NOMO-1 treated with dmso at 0.1 percent for 144 hours (cell line): Measurements from ENCODE around the gene U2AF1L4.

Source experiments
- DNase-seq: peaks from one replicate; lab custom pipeline; 2025; ENCODE audit not compliant: unreplicated experiment; lab: John Stamatoyannopoulos, UW

U2AF1L4 gene

GRCh38 chr19:35742121-35742724 lies 3.0 kb downstream of the U2AF1L4 start, which contains the start of gene IGFLR1:
TSS of gene IGFLR1 (minus strand) at chr19:35742452. CDS start at chr19:35741180, 1,272 bp downstream.
- peak; percentile 58 for DNase-seq

DNA sequence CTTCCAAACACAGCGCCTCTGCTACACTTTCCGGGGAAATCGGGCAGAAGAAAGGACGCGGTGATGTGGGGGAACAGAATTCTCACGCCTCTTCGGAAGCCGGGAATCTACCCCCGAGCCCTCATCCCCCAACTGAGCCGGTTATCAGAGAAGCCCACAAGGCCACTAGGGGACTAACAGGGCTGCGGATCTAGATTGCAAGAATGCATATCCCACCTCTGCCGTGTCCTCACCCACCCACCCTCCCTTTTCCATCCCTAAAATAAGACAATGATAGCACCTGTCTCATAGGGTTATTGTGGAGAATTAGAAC lies 4.1 kb downstream of the U2AF1L4 start:
- DNase-seq, result no peak

- peak; percentile 95 for DNase-seq
Measured at GRCh38 chr19:35740423-35741202, 4.6 kb downstream of the U2AF1L4 start.

DNA sequence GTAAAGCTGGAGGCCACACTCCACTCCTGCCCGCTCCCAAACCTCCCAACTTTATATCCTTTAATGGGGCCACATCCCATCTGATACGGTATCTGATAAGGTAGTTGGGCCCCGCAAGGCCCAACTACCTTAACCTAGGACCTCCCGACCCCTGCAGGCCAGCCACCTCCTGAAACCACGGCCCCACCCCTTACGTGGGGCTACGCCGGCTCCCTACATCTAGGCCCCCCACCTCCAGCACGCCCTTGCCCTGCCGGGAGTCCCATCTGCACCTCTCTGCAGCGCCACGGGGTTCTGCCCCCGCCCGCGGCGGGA lies 5.2 kb downstream of the U2AF1L4 start:
- DNase-seq, result no peak

DNA sequence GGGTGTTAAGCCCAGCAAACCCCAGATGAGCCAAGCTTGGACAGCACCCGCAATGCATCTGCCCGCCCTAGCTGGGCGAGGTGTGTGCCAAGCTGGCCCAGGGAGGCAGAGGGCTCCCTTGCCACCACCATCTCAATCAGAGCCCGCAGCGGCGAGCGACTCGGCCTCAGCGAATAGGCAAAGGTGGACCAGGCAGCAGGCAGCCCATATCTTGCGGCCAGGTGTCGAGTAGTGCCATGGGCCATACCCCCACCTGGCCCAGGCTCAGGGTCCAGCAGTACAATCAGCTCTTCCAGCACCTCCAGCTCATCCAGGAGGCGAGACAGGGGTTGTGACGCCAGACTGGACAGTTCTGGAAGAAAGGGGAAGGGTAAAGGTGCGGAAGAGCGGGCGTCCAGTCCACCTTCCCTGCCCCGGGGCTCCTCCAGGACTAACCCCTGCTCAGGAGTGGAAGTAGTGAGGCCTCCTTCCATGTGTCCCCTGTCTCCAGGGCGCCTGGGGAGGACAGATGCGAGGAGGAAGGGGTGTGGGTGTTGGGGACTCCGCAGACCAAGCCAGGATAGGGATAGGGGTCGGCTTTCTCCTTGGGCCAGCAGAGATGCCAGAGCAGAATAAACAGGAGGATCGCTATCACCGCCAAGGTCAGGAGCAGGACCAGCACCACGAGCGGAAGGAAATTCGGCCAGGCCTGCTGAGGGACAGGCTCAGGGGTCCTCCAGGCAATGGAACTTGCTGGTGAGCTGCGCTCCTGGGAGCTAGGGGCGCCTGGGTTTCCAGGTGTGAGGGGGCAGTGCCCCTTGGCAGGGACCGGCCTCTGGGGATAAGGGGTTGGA lies 5.7 kb downstream of the U2AF1L4 start:
- DNase-seq, result no peak

DNA sequence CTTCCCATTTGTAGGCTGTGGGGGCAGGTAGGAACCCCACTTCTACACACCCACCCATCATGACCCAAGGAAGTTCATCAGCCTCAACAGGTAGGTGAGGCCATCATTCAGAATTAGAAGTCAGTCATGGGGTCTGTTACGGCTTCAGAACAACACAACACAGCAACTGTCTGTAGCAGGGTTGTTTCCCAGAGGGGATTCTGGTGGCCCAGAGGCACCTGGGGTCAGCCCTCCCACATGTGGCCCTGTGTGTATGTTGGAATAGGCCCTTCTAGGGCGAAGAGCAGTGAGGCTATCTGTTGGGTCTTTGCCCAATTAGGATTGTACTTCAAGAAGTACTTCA lies 6.4 kb downstream of the U2AF1L4 start:
- no peak for DNase-seq

DNA sequence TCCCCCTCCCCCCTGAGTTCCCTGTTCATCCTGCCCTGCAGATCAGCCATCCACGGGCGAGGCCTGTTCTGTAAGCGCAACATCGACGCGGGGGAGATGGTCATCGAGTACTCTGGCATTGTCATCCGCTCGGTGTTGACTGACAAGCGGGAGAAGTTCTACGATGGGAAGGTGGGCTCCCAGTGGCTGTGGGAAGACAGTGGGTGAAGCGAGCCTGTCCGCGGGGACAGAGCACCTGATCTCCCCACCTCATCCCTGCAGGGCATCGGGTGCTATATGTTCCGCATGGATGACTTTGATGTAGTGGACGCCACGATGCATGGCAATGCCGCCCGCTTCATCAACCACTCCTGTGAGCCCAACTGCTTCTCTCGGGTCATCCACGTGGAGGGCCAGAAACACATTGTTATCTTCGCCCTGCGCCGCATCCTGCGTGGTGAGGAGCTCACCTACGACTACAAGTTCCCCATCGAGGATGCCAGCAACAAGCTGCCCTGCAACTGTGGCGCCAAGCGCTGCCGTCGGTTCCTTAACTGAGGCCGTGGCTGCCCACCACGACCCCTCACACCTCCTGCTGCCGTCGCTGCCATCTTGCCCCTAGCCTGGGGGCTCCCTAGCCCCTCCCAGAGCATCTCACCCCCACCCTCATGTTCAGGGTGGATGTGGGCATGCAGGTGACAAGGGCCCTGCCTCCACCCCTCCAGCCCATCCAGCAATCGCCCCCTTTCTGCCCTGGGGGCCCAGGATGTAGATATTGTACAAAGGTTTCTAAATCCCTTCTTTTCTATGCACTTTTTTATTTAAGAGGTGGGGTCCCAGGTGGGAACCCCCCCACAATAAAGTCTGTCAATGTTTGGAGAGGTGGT lies 7.0 kb downstream of the U2AF1L4 start:
- DNase-seq, result no peak

DNA sequence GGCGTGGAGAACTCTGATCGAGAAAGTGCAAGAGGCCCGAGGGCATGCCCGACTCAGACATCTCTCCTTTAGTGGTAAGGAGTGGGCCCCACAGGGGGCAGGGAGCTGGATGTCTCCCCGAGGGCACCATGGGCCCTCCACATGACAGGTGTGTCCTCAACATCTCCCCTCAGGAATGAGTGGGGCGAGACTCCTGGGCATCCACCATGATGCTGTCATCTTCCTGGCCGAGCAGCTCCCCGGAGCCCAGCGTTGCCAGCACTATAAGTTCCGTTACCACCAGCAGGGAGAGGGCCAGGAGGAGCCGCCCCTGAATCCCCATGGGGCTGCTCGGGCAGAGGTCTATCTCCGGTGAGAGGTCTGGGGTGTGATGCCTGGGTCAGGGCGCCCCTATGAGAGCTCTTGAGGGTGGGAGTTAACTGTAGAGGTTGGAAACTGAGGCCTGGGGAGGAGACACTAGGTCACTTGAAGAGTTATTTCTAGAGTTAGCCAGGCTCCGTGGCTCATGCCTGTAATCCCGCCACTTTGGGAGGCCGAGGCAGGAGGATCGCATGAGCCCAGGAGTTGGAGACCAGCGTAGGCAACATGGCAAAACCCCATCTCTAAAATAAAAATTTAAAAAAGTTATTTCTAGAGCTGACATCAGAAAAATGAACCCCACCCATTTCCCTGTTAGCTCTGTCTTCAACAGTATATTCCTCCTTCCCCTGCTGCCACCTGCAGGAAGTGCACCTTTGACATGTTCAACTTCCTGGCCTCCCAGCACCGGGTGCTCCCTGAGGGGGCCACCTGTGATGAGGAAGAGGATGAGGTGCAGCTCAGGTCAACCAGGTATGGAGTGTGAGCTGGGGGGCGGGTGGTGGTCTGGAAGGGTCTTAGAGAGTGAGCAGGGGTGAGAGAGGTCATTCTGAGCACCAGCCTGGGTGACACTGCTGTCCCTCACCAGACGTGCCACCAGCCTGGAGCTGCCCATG lies 8.0 kb downstream of the U2AF1L4 start:
- DNase-seq, result no peak

GRCh38 chr19:35734889-35735288 lies 10.3 kb downstream of the U2AF1L4 start:
- no peak for DNase-seq

- DNase-seq, result no peak
Measured at GRCh38 chr19:35734273-35734672, 10.9 kb downstream of the U2AF1L4 start.

DNA sequence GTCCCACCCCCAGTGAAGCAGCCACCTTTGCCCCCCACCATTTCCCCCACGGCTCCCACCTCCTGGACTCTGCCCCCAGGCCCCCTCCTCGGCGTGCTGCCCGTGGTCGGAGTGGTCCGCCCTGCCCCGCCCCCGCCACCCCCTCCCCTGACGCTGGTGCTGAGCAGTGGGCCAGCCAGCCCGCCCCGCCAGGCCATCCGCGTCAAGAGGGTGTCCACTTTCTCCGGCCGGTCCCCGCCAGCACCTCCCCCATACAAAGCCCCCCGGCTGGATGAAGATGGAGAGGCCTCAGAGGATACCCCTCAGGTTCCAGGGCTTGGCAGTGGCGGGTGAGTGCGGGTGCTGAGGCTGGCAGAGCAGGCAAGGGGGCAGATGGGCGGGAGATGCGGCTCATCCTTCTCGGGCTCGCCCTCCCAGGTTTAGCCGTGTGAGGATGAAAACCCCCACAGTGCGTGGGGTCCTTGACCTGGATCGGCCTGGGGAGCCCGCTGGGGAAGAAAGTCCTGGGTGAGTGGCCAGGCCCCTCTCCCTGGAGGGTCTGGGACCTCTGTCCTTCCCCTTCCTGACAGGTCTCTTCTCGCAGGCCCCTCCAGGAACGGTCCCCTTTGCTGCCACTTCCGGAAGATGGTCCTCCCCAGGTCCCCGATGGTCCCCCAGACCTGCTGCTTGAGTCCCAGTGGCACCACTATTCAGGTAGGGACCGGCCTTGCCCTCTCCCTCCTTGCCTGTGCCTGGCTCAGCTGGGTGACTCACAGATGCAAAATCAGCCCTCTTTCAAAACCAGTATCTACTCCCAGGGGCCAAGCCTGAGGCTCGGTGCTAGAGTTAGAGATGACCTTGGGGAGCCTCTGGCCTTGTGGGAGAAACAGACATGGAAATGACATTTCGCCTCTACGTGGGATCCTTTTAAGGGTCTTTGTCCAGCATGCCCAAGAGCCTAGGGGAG lies 11.8 kb downstream of the U2AF1L4 start:
- no peak for DNase-seq

DNA sequence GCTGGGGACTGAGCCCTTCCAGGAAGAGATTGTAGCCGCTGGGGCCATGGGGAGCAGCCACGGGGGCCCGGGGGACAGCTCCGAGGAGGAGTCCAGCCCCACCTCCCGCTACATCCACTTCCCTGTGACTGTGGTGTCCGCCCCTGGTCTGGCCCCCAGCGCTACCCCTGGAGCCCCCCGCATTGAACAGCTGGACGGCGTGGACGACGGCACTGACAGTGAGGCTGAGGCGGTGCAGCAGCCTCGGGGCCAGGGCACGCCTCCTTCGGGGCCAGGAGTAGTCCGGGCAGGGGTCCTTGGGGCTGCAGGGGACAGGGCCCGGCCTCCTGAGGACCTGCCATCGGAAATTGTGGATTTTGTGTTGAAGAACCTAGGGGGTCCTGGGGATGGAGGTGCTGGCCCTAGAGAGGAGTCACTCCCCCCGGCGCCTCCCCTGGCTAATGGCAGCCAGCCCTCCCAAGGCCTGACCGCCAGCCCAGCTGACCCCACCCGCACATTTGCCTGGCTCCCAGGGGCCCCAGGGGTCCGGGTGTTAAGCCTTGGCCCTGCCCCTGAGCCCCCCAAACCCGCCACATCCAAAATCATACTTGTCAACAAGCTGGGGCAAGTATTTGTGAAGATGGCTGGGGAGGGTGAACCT lies 12.6 kb downstream of the U2AF1L4 start:
- no peak for DNase-seq

DNA sequence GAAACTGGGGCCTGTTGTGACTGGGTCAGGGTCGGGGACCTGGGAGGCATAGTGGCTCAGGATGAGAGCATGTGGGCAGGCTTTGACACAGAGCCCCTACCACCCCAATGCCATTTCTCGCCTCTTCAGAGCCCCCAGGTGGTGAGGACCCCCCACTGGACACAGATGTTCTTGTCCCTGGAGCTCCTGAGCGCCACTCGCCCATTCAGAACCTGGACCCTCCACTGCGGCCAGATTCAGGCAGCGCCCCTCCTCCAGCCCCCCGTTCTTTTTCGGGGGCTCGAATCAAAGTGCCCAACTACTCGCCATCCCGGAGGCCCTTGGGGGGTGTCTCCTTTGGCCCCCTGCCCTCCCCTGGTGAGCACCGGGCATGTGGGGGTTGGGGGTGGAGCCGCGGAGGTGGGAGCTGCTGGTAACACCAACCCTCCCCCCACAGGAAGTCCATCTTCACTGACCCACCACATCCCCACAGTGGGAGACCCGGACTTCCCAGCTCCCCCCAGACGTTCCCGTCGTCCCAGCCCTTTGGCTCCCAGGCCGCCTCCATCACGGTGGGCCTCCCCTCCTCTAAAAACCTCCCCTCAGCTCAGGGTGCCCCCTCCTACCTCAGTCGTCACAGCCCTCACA lies 13.3 kb downstream of the U2AF1L4 start:
- DNase-seq, result no peak

DNA sequence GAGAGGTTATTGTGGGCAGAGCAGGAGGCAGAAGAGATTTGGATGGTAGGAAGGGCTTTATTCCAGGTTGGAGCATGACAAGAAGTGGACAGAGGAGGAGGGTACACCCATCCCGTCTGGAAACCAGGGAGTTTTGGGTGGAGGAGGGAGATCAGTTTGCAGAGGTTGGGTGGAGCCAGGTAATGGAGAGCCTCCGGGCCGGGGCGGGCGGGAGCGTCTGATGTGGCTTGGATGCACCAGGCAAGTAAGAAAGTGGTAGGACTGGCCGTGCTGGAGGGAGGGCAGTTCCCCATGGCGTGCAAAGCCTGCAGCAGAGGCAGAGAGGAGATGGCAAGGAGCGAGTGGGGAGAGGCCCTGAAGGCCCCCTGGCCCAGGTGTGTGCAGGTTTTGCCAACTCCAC lies 13.9 kb downstream of the U2AF1L4 start:
- DNase-seq, result no peak

- DNase-seq, result no peak
Measured at GRCh38 chr19:35730326-35730725, 14.9 kb downstream of the U2AF1L4 start.

DNA sequence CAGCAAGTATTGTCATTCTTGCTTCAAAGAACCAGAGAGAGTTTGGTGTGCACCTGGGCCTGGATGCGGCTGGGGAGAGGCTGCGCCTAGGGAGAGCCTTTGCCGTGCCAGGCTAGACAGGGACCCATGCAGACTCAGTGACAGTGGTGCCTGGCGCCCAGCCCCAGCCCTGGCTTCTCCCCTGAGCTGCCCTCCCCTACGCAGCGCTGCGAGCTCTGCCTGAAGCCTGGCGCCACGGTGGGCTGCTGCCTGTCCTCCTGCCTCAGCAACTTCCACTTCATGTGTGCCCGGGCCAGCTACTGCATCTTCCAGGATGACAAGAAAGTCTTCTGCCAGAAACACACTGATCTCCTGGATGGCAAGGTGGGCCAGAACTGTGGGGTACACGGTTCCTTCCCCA lies 15.5 kb downstream of the U2AF1L4 start:
- no peak for DNase-seq

DNA sequence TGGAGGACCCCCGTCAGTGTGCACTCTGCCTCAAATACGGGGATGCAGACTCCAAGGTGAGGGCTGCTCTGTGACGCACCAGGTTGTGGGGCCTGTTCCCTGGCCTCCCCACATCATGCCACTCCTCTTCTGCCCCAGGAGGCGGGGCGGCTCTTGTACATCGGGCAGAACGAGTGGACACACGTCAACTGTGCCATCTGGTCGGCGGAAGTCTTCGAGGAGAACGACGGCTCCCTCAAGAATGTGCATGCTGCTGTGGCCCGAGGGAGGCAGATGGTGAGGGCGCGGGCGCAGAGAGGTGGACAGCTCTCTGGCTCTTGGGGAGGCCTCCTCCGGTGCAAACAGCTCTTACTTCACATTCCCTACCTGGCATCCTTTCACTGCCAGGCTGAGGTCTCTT lies 16.2 kb downstream of the U2AF1L4 start:
- no peak for DNase-seq
